Large intestine (tissue), 3 donors: Measurements from ENCODE around the gene HIPK1. TPM values are rescaled to one million over a fixed set of nuclear protein-coding genes. Genes with fewer than 3 reads are reported as not detected.

Experiments
- DNase-seq, 2 donors: peaks; one replicate each; pipeline versions ENCODE4 v3.0.0 to v3.0.0-alpha.2; 2013
- H3K27ac ChIP-seq: one replicate; pipeline ENCODE4 v1.5.1; 2013; ENCODE audit warnings: low read length
- H3K27me3 ChIP-seq: 2 replicates; pipeline ENCODE4 v1.6.1; 2013; ENCODE audit warnings: low read length; ENCODE audit not compliant: control insufficient read depth, insufficient read depth
- H3K36me3 ChIP-seq: 2 replicates; pipeline ENCODE4 v1.6.1; 2013; ENCODE audit warnings: low read length; ENCODE audit not compliant: control insufficient read depth, insufficient read depth
- H3K4me1 ChIP-seq: one replicate; pipeline ENCODE4 v1.6.1; 2013; ENCODE audit warnings: low read length; ENCODE audit not compliant: control insufficient read depth, insufficient read depth
- H3K4me3 ChIP-seq: one replicate; pipeline ENCODE4 v1.5.1; 2013; ENCODE audit warnings: low read length
- H3K9me3 ChIP-seq: one replicate; pipeline ENCODE4 v1.6.1; 2013; ENCODE audit warnings: mild to moderate bottlenecking, low read depth, low read length, moderate library complexity; ENCODE audit not compliant: control insufficient read depth
- WGBS: methylation state at CpG from one replicate; pipeline ENCODE4 v1.1.5; 2013; ENCODE audit warnings: low lambda C conversion rate; ENCODE audit not compliant: insufficient coverage; 5-methylcytosine and 5-hydroxymethylcytosine counted together
- polyA plus RNA-seq: library from polyadenylated mRNA; unstranded; fragments of 120-200 nt; gene quantifications from one replicate; pipeline ENCODE4 v1.2.1, GENCODE V29; 2013

HIPK1 gene
- polyA plus RNA-seq, 1 donor = 31.5 TPM

- Histone ChIP-seq H3K27ac (peak overlapping the region; percentile 60), H3K4me1 (peaks cover 21% of the 10 kb centered on the region)
- DNase-seq = peak; percentile 57 to 73
Observed at GRCh38 chr1:113981962-113982931, 53.1 kb downstream of the HIPK1 start.

GRCh38 chr1:113982949-113983348 lies 53.8 kb downstream of the HIPK1 start:
- no CpG with 5 or more reads among the region's 5 CpGs for WGBS
- peak overlapping the region; percentile 27 for H3K4me3 ChIP-seq
- DNase-seq = no peak

More at GRCh38 chr1:113981962-113982931, 53.1 kb downstream of the HIPK1 start:
- no CpG with 5 or more reads among the region's 18 CpGs for WGBS
- peaks cover 2% of the 10 kb centered on the region for H3K36me3 ChIP-seq
- H3K27me3 ChIP-seq = no peaks in the 10 kb centered on the region
- H3K9me3 ChIP-seq = no peaks in the 10 kb centered on the region
- peak overlapping the region; percentile 27 for H3K4me3 ChIP-seq

GRCh38 chr1:113983391-113983790 lies 54.3 kb downstream of the HIPK1 start:
- peak overlapping the region; percentile 60 for H3K27ac ChIP-seq
- peak overlapping the region; percentile 27 for H3K4me3 ChIP-seq
- no peaks in the 10 kb centered on the region for H3K9me3 ChIP-seq
- no peak for DNase-seq
- H3K36me3 ChIP-seq = peaks cover 2% of the 10 kb centered on the region
- H3K27me3 ChIP-seq = no peaks in the 10 kb centered on the region
- H3K4me1 ChIP-seq = peaks cover 21% of the 10 kb centered on the region
- WGBS = no CpG with 5 or more reads among the region's 8 CpGs

More at GRCh38 chr1:113982949-113983348, 53.8 kb downstream of the HIPK1 start:
- Histone ChIP-seq H3K27me3 (no peaks in the 10 kb centered on the region), H3K27ac (peak overlapping the region; percentile 60), H3K4me1 (peaks cover 21% of the 10 kb centered on the region), H3K9me3 (no peaks in the 10 kb centered on the region), H3K36me3 (peaks cover 2% of the 10 kb centered on the region)

GRCh38 chr1:113983826-113984225 lies 54.7 kb downstream of the HIPK1 start:
- H3K4me1 ChIP-seq = peaks cover 21% of the 10 kb centered on the region
- peak overlapping the region; percentile 60 for H3K27ac ChIP-seq
- H3K27me3 ChIP-seq = no peaks in the 10 kb centered on the region

GRCh38 chr1:113984710-113985109 lies 55.6 kb downstream of the HIPK1 start:
- Histone ChIP-seq H3K36me3 (peaks cover 2% of the 10 kb centered on the region), H3K27me3 (no peaks in the 10 kb centered on the region), H3K4me3 (no peak overlapping the region), H3K27ac (no peak overlapping the region), H3K9me3 (no peaks in the 10 kb centered on the region), H3K4me1 (peaks cover 21% of the 10 kb centered on the region)
- no peak for DNase-seq
- 83% methylated on average over 1 of the region's 4 CpGs for WGBS

More at GRCh38 chr1:113983826-113984225, 54.7 kb downstream of the HIPK1 start:
- no peak overlapping the region for H3K4me3 ChIP-seq
- DNase-seq = no peak
- H3K9me3 ChIP-seq = no peaks in the 10 kb centered on the region
- H3K36me3 ChIP-seq = peaks cover 2% of the 10 kb centered on the region
- WGBS = 94% methylated on average over 3 of the region's 7 CpGs

- no CpG with 5 or more reads among the region's 6 CpGs for WGBS
- H3K4me1 ChIP-seq = peaks cover 16% of the 10 kb centered on the region
- no peaks in the 10 kb centered on the region for H3K27me3 ChIP-seq
- H3K9me3 ChIP-seq = no peaks in the 10 kb centered on the region
- H3K27ac ChIP-seq = no peak overlapping the region
- DNase-seq = no peak
- no peaks in the 10 kb centered on the region for H3K36me3 ChIP-seq
- no peak overlapping the region for H3K4me3 ChIP-seq
Observed at GRCh38 chr1:113986802-113987201, 57.7 kb downstream of the HIPK1 start.

- Histone ChIP-seq H3K4me3 (no peak overlapping the region), H3K27me3 (no peaks in the 10 kb centered on the region), H3K4me1 (peaks cover 11% of the 10 kb centered on the region), H3K27ac (no peak overlapping the region), H3K36me3 (no peaks in the 10 kb centered on the region), H3K9me3 (no peaks in the 10 kb centered on the region)
- WGBS = no CpG with 5 or more reads among the region's 5 CpGs
- DNase-seq = no peak
Observed at GRCh38 chr1:113987259-113987658, 58.1 kb downstream of the HIPK1 start.

GRCh38 chr1:113990530-113990929 lies 61.4 kb downstream of the HIPK1 start:
- no peaks in the 10 kb centered on the region for H3K4me1 ChIP-seq
- no peak for DNase-seq
- no peak overlapping the region for H3K4me3 ChIP-seq
- peaks cover 8% of the 10 kb centered on the region for H3K9me3 ChIP-seq
- no peaks in the 10 kb centered on the region for H3K27me3 ChIP-seq
- no peaks in the 10 kb centered on the region for H3K36me3 ChIP-seq
- no peak overlapping the region for H3K27ac ChIP-seq
- no CpG with 5 or more reads among the region's 2 CpGs for WGBS

- Histone ChIP-seq H3K27me3 (no peaks in the 10 kb centered on the region), H3K36me3 (no peaks in the 10 kb centered on the region), H3K4me3 (no peak overlapping the region), H3K27ac (no peak overlapping the region), H3K4me1 (no peaks in the 10 kb centered on the region), H3K9me3 (peaks cover 8% of the 10 kb centered on the region)
- DNase-seq = no peak
- WGBS = 100% methylated on average over 1 of the region's 4 CpGs
Observed at GRCh38 chr1:113990961-113991360, 61.8 kb downstream of the HIPK1 start.

- H3K9me3 ChIP-seq = peaks cover 8% of the 10 kb centered on the region
- WGBS = 100% methylated on average over 1 of the region's 5 CpGs
- H3K27ac ChIP-seq = no peak overlapping the region
Observed at GRCh38 chr1:113991467-113991997, 62.4 kb downstream of the HIPK1 start.

More at GRCh38 chr1:113991467-113991997, 62.4 kb downstream of the HIPK1 start:
- no peak for DNase-seq
- H3K4me1 ChIP-seq = no peaks in the 10 kb centered on the region
- no peaks in the 10 kb centered on the region for H3K27me3 ChIP-seq
- no peaks in the 10 kb centered on the region for H3K36me3 ChIP-seq
- H3K4me3 ChIP-seq = no peak overlapping the region
